Stomach (tissue), 9 donors: ENCODE results near the gene FN3K. TPM values are rescaled to one million over a fixed set of nuclear protein-coding genes. Genes with fewer than 3 reads are reported as not detected.
A peak's percentile ranks its signal among the peaks of the same experiment; 100 is the strongest.

ENCODE experiments used
- DNase-seq, 2 donors: peaks; one replicate each; pipeline versions ENCODE4 v3.0.0 to v3.0.0-alpha.2; 2013 to 2019
- H3K27ac ChIP-seq, 5 donors: fragments of 200-600 bp in 4 of 5; sonication (generic) in 4 of 5; one replicate each; pipeline ENCODE4 v1.5.1; 2013 to 2019; ENCODE audit warnings: mild to moderate bottlenecking in 1 of 5, moderate library complexity in 1 of 5
- H3K27me3 ChIP-seq, 3 donors: fragments of 200-600 bp; sonication (generic); one replicate each; pipeline ENCODE4 v1.5.1; 2017 to 2019; ENCODE audit warnings: mixed run types in 1 of 3
- H3K36me3 ChIP-seq, 4 donors: fragments of 200-600 bp; sonication (generic); 1 replicate in 3 of 4; 2 replicates in 1 of 4; pipeline ENCODE4 v1.5.1; 2016 to 2019
- H3K4me1 ChIP-seq, 4 donors: fragments of 200-600 bp; sonication (generic); one replicate each; pipeline ENCODE4 v1.5.1; 2016 to 2019
- H3K4me3 ChIP-seq, 4 donors: fragments of 200-600 bp; sonication (generic) in 3 of 4; one replicate each; pipeline ENCODE4 v1.5.1; 2016 to 2019; ENCODE audit warnings: mild to moderate bottlenecking in 1 of 4
- H3K9me3 ChIP-seq, 4 donors: fragments of 200-600 bp; sonication (generic); one replicate each; pipeline ENCODE4 v1.5.1; 2016 to 2019
- CTCF ChIP-seq, 7 experiments: fragments of 450-650 bp in 4 of 7; fragments of 200-600 bp in 3 of 7; sonication (generic) in 3 of 7; IDR thresholded peaks; one replicate each; pipeline ENCODE4 v1.5.1; 2016 to 2019; ENCODE audit warnings: antibody characterized with exemption in 7 of 7, control low read depth in 2 of 7, mild to moderate bottlenecking in 1 of 7
- EP300 ChIP-seq: sonication (generic); formaldehyde crosslinking; IDR thresholded peaks from one replicate; pipeline ENCODE4 v1.6.1; 2017; ENCODE audit warnings: antibody characterized with exemption
- POLR2A ChIP-seq, 4 donors: fragments of 450-650 bp; IDR thresholded peaks; one replicate each; pipeline ENCODE4 v1.6.1; 2016; ENCODE audit warnings: antibody characterized with exemption in 4 of 4, control low read depth in 2 of 4, mild to moderate bottlenecking in 1 of 4, moderate library complexity in 1 of 4
- POLR2AphosphoS5 ChIP-seq, 3 donors: sonication (generic); formaldehyde crosslinking; IDR thresholded peaks; one replicate each; pipeline ENCODE4 v1.6.1; 2016; ENCODE audit warnings: antibody characterized with exemption in 3 of 3
- WGBS, 5 donors: extraction: QIAGEN DNeasy Blood & Tissue Kit in 3 of 5; methylation state at CpG; one replicate each; pipeline versions ENCODE4 v1.1.5 to v1.1.7; 2013 to 2018; 5-methylcytosine and 5-hydroxymethylcytosine counted together
- intact Hi-C: fragments of 100-400 bp; cut with DNase I; formaldehyde crosslinking; loops from one replicate; pipeline ENCODE4 v1.15.1; 2023; ENCODE audit warnings: low total_unique reads
- polyA plus RNA-seq, 3 donors: library from polyadenylated mRNA; stranded (reverse); fragments of 200-250 nt; gene quantifications; one replicate each; pipeline ENCODE4 v1.2.3, GENCODE V29; 2013
- total RNA-seq, 5 donors: library from RNA; depleted of rRNA; stranded (reverse); fragments of >200 nt; gene quantifications; one replicate each; pipeline versions ENCODE4 v1.1.0 to v1.2.3, GENCODE V29; 2014 to 2016
- donor health status: healthy with polysubstance abuse.
- donor health status: Bipolar disorder and iron deficiency.
- donor health status: healthy.

Gene FN3K
- total and polyA plus RNA-seq, 8 donors = 13.0 to 59.5 (median 16.4) TPM

GRCh38 chr17:82693168-82693867 lies 42.1 kb upstream of the FN3K start:
- Histone ChIP-seq H3K9me3 (peaks cover 0 to 13% (median 6%) of the 10 kb centered on the region in 4 donors), H3K36me3 (peaks cover 4 to 23% (median 14%) of the 10 kb centered on the region in 4 donors), H3K4me3 (no peak overlapping the region), H3K27me3 (peaks cover 0 to 14% (median 0%) of the 10 kb centered on the region in 3 donors), H3K4me1 (peaks cover 0 to 51% (median 32%) of the 10 kb centered on the region in 4 donors), H3K27ac (no peak overlapping the region)
- DNase-seq = no peak
- intact Hi-C loops = no loop called here
- WGBS, 5 donors = 83 to 90% (median 85%) methylated on average over 22 of the region's 22 CpGs
- TF ChIP-seq POLR2AphosphoS5 (IDR thresholded peaks at IDR 0.05) = no peak
- TF ChIP-seq EP300 = no peak
- no peak for TF ChIP-seq CTCF (IDR thresholded peaks at IDR 0.05)
- no peak for TF ChIP-seq POLR2A (IDR thresholded peaks at IDR 0.05)

GRCh38 chr17:82694647-82695046 lies 40.8 kb upstream of the FN3K start:
- Histone ChIP-seq H3K27me3 (peaks cover 0 to 14% (median 0%) of the 10 kb centered on the region in 3 donors), H3K36me3 (peaks cover 4 to 23% (median 13%) of the 10 kb centered on the region in 4 donors), H3K4me3 (no peak overlapping the region), H3K9me3 (peaks cover 0 to 13% (median 6%) of the 10 kb centered on the region in 4 donors), H3K4me1 (peaks cover 7 to 48% (median 34%) of the 10 kb centered on the region in 4 donors), H3K27ac (peak overlapping the region in 2 of 5 donors; percentile 87 to 90)
- intact Hi-C loops = no loop called here
- 27 to 47% (median 34%) methylated on average over 2 of the region's 2 CpGs for WGBS, 5 donors
- TF ChIP-seq EP300 (no peak), POLR2AphosphoS5 (IDR thresholded peaks at IDR 0.05) (no peak), CTCF (IDR thresholded peaks at IDR 0.05) (no peak), POLR2A (IDR thresholded peaks at IDR 0.05) (no peak)
- DNase-seq = no peak

- no peak for DNase-seq
- intact Hi-C loops = no loop called here
- Histone ChIP-seq H3K36me3 (peaks cover 4 to 11% (median 5%) of the 10 kb centered on the region in 4 donors), H3K27me3 (peaks cover 0 to 14% (median 0%) of the 10 kb centered on the region in 3 donors), H3K4me3 (peak overlapping the region; percentile 75 to 89 (median 85)), H3K4me1 (peaks cover 8 to 49% (median 35%) of the 10 kb centered on the region in 4 donors), H3K9me3 (peaks cover 0 to 13% (median 6%) of the 10 kb centered on the region in 4 donors), H3K27ac (peak overlapping the region; percentile 32 to 90 (median 65))
- WGBS, 5 donors = 65 to 87% (median 77%) methylated on average over 15 to 16 of the region's 17 CpGs
- no peak for TF ChIP-seq POLR2AphosphoS5 (IDR thresholded peaks at IDR 0.05)
- TF ChIP-seq CTCF (IDR thresholded peaks at IDR 0.05) = no peak
- no peak for TF ChIP-seq POLR2A (IDR thresholded peaks at IDR 0.05)
- no peak for TF ChIP-seq EP300
Measured at GRCh38 chr17:82696259-82696658, 39.2 kb upstream of the FN3K start.

- WGBS, 5 donors = 14 to 25% (median 20%) methylated on average over 45 to 48 of the region's 48 CpGs
Measured at GRCh38 chr17:82696916-82697807, 38.3 kb upstream of the FN3K start.

More at GRCh38 chr17:82696916-82697807, 38.3 kb upstream of the FN3K start:
- intact Hi-C loops = no loop called here
- Histone ChIP-seq H3K4me3 (peak overlapping the region; percentile 75 to 89 (median 85)), H3K27ac (peak overlapping the region; percentile 65 to 90 (median 87)), H3K9me3 (peaks cover 0 to 13% (median 6%) of the 10 kb centered on the region in 4 donors), H3K27me3 (peaks cover 0 to 14% (median 0%) of the 10 kb centered on the region in 3 donors), H3K36me3 (peaks cover 0 to 4% (median 0%) of the 10 kb centered on the region in 4 donors), H3K4me1 (peaks cover 8 to 49% (median 37%) of the 10 kb centered on the region in 4 donors)
- peak; percentile 34 to 59 for DNase-seq
- TF ChIP-seq EP300 (no peak), CTCF (IDR thresholded peaks at IDR 0.05) (no peak), POLR2A (IDR thresholded peaks at IDR 0.05) (no peak), POLR2AphosphoS5 (IDR thresholded peaks at IDR 0.05) (no peak)
